ENCODE measurements around the gene IPO5.
"Not testable (repeated sequence)": the region's sequence is repeated elsewhere in the genome, so short reads cannot be mapped to it uniquely, and the experiment has no call there.

GRCh38 chr13:98004997-98005396, 51.5 kb downstream of the IPO5 start:
- TF ChIP-seq, protein P1, sequence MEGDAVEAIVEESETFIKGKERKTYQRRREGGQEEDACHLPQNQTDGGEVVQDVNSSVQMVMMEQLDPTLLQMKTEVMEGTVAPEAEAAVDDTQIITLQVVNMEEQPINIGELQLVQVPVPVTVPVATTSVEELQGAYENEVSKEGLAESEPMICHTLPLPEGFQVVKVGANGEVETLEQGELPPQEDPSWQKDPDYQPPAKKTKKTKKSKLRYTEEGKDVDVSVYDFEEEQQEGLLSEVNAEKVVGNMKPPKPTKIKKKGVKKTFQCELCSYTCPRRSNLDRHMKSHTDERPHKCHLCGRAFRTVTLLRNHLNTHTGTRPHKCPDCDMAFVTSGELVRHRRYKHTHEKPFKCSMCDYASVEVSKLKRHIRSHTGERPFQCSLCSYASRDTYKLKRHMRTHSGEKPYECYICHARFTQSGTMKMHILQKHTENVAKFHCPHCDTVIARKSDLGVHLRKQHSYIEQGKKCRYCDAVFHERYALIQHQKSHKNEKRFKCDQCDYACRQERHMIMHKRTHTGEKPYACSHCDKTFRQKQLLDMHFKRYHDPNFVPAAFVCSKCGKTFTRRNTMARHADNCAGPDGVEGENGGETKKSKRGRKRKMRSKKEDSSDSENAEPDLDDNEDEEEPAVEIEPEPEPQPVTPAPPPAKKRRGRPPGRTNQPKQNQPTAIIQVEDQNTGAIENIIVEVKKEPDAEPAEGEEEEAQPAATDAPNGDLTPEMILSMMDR (IDR thresholded peaks at IDR 0.05), result not testable (repeated sequence)
- TF ChIP-seq POLR2A (IDR thresholded peaks at IDR 0.05), result not testable (repeated sequence)
